Stimulated activated CD4-positive, alpha-beta T cell treated with anti-CD3 and anti-CD28 coated beads, Interleukin-4, amount 100 ng/mL, for 1 hour (primary cell): ENCODE results near the gene MAP3K20.
"Not testable (repeated sequence)": the region's sequence is repeated elsewhere in the genome, so short reads cannot be mapped to it uniquely, and the experiment has no call there.

Experiments
- DNase-seq: peaks from one replicate; pipeline ENCODE4 v3.0.0-alpha.2; 2020

MAP3K20 gene

DNA sequence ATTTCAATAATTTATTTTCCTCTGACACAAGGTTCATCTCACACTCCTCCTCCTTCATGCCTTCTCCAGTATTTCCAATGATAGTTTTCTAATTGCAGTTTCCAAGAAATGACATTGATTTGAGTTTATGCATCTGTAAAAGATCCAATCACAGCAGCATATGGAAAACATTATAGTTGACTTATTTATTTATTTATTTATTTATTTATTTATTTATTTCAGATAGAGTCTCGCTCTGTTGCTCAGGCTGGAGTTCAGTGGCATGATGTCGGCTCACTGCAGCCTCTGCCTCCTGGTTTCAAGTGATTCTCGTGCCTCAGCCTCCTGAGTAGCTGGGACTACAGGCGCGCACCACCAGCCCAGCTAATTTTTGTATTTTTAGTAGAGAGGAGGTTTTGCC, 52.5 kb downstream of the MAP3K20 start:
- DNase-seq, result not testable (repeated sequence)

DNA sequence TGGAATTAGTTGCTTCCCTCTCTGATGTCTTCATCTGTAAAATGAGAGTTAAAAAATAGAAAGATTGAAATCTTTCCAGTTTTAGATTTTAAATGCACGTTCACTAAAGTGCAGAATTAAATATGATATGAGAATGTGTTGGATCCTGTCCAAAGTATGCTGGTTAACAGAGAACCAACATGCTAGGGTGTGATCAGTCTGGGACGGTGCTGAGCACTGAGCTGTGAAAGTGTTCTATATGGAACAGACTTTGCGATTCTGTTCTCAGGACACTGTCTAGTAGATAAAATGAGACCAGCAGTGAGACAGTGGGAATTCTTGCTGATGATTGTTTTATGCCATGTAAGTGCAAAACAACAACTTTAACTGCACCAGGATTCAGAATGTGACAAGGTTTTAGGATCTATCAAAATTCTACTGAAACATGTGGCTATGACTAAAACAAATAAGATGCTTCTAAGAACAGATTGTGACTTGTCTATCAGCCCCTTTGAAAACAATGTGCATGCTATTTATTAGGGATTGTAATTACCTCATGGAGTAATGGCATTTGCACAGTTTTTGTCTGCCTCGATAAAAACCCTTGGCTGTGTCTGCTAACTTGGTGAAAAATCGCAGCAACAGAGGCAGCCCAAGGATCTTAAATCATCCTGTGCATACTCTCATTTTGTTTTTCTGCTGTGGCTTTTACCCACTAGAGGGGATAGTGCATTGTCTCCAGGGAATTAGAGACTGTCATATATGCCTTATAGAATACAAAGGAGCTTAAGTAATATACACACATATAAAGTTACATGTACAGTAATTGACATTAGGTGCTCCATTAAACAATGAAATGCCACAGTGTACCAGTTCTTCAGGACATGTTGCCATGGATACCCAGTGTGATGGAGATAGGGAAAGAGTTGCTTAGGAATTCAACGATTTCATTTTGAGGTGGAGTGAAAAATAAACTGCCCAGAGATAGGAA, 55.1 kb downstream of the MAP3K20 start:
- DNase-seq, result no peak

- no peak for DNase-seq
Observed at GRCh38 chr2:173132531-173132930, 56.9 kb downstream of the MAP3K20 start.

DNA sequence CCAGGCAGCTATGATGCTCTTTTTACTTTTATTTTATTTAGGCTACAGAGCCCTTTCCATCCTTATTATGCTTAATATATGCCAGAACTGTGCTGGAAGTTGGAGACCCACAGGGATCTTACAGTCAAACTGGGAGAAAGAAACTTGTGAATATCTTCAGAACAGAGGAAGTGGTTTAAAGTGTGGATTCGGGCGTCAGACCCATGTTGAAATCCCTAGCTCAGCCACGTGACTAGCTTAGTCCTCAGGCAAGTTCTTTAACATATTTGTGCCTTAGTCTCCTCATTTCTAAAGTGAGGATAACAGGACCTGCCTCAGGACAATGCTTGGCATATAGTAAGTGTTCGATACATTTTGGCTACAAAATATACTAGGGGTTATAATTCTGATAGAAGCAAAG, 59.1 kb downstream of the MAP3K20 start:
- DNase-seq, result no peak

GRCh38 chr2:173136067-173136466, 60.4 kb downstream of the MAP3K20 start:
- no peak for DNase-seq

- DNase-seq, result no peak
Observed at GRCh38 chr2:173136599-173136998, 61.0 kb downstream of the MAP3K20 start.

- DNase-seq, result no peak
Observed at GRCh38 chr2:173137610-173138009, 62.0 kb downstream of the MAP3K20 start.

GRCh38 chr2:173138962-173139361, 63.3 kb downstream of the MAP3K20 start:
- DNase-seq, result no peak

- no peak for DNase-seq
Observed at GRCh38 chr2:173141666-173142065, 66.0 kb downstream of the MAP3K20 start.

GRCh38 chr2:173145454-173145853, 69.8 kb downstream of the MAP3K20 start:
- DNase-seq, result no peak

DNA sequence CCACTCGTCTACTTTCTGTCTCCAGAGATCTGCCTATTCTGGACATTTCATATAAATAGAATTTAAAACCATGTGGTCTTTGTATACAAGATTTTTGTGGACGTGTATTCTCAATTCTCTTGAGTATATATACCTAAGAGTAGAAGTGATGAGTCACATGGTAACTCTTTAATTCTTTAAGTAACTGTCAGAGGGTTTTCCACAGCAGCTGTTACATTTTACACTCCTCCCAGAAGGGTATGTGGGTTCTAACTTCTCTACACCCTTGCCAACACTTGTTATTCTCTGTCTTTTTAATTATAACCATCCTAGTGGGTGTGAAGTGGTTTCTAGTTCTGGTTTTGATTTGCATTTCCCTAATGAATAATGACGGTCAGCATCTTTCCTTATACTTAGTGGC, 70.9 kb downstream of the MAP3K20 start:
- no peak for DNase-seq

- no peak for DNase-seq
Observed at GRCh38 chr2:173148520-173148919, 72.9 kb downstream of the MAP3K20 start.

GRCh38 chr2:173149491-173149890, 73.8 kb downstream of the MAP3K20 start:
- peak; percentile 16 for DNase-seq

DNA sequence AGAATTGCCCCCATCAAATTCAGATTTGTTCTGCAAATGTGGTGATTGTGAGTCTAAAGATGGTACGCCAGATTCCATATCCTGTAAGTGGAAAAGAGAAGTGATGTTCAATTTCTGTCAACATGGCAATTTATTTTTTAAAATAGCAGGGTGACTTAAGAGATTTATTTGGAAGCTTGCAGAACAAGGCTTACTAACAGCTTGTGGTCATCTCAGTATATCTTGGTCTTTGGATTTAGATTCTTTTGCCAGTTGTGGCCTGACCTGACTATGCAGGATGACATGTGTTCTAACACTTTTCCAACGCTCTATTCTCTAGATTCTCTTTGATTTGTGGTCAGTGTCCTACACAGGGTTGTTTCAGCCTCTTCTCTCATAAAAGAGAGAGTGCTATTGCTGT, 74.4 kb downstream of the MAP3K20 start:
- no peak for DNase-seq

GRCh38 chr2:173150963-173151362, 75.3 kb downstream of the MAP3K20 start:
- no peak for DNase-seq

GRCh38 chr2:173151671-173152401, 76.2 kb downstream of the MAP3K20 start:
- DNase-seq, result no peak

GRCh38 chr2:173153301-173153885, 77.7 kb downstream of the MAP3K20 start:
- no peak for DNase-seq

GRCh38 chr2:173157676-173158293, 82.1 kb downstream of the MAP3K20 start:
- DNase-seq, result no peak

GRCh38 chr2:173159791-173160463, 84.3 kb downstream of the MAP3K20 start:
- DNase-seq, result no peak

GRCh38 chr2:173160618-173161017, 85.0 kb downstream of the MAP3K20 start:
- DNase-seq, result no peak

DNA sequence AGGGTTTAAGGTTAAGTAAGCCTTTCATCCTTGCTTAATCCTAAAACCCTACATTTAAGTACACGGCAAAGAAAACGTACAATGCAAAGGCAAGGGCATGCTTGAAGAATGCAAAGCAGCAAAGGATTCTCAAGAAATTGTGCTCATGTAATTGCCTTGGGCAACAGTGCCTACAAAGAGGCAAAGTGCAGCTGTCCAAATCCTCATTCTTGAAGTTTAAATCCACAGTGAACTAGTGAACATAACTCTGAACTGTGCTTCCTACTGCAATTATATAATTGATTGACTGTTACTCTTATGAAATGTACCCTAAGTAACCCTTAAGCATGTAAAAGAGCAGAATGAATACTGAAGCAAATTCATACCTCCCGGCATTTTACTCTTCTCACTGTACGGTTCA, 85.4 kb downstream of the MAP3K20 start:
- no peak for DNase-seq

DNA sequence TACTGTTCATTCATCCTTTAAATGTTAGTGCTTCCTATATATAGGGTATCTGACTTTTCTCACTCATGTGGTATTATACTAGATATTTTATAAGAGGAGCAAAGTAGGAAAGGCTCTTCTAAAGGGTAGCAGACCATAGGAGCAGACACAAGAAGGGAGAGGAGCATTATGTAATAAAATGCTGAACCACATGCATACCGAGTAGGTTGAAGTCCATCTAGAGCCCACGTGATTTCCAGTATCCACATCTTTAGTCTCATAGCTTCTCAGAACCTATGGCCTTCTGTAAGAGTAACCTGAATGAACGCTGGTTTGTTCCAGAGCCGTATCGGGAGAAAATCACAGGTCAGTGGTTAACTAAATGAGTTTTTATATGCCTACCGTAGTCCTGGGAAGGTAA, 85.9 kb downstream of the MAP3K20 start:
- no peak for DNase-seq

GRCh38 chr2:173163357-173163756, 87.7 kb downstream of the MAP3K20 start:
- DNase-seq, result not testable (repeated sequence)
